NCI-H2196 (cell line): ENCODE data around the gene GUCA2A.

ENCODE experiments used
- DNase-seq: peaks from one replicate; lab custom pipeline; 2025; ENCODE audit not compliant: unreplicated experiment; lab: John Stamatoyannopoulos, UW

Gene GUCA2A

GRCh38 chr1:42177541-42177981 lies 13.0 kb upstream of the GUCA2A start:
- DNase-seq: peak; percentile 63

- DNase-seq: peak; percentile 62
Measured at GRCh38 chr1:42176902-42177519, 12.5 kb upstream of the GUCA2A start.

GRCh38 chr1:42175314-42176054 lies 10.9 kb upstream of the GUCA2A start:
- DNase-seq: no peak

- peak; percentile 28 for DNase-seq
Measured at GRCh38 chr1:42173961-42174735, 9.6 kb upstream of the GUCA2A start.

GRCh38 chr1:42173155-42173933 lies 8.8 kb upstream of the GUCA2A start:
- DNase-seq: peak; percentile 60

GRCh38 chr1:42172381-42173133 lies 8.0 kb upstream of the GUCA2A start:
- peak; percentile 11 for DNase-seq

GRCh38 chr1:42171679-42172266 lies 7.2 kb upstream of the GUCA2A start:
- no peak for DNase-seq

- DNase-seq: peak; percentile 35
Measured at GRCh38 chr1:42170779-42171621, 6.5 kb upstream of the GUCA2A start.

- DNase-seq: peak; percentile 49
Measured at GRCh38 chr1:42168763-42169162, 4.2 kb upstream of the GUCA2A start.

- DNase-seq: no peak
Measured at GRCh38 chr1:42168391-42168670, 3.8 kb upstream of the GUCA2A start.

- DNase-seq: no peak
Measured at GRCh38 chr1:42167611-42168390, 3.3 kb upstream of the GUCA2A start.

- peak; percentile 91 for DNase-seq
Measured at GRCh38 chr1:42165511-42166210, 1.1 kb upstream of the GUCA2A start.

GRCh38 chr1:42163536-42164503 lies 725 bp downstream of the GUCA2A start:
- DNase-seq: no peak

- no peak for DNase-seq
Measured at GRCh38 chr1:42163114-42163513, 1.4 kb downstream of the GUCA2A start.

- DNase-seq: no peak
Measured at GRCh38 chr1:42162181-42162580, 2.4 kb downstream of the GUCA2A start.

- no peak for DNase-seq
Measured at GRCh38 chr1:42158189-42158588, 6.4 kb downstream of the GUCA2A start.

- DNase-seq: peak; percentile 63
Measured at GRCh38 chr1:42157667-42158066, 6.9 kb downstream of the GUCA2A start.
